Astrocyte (in vitro differentiated cells and primary cell): ENCODE results near the gene OVCA2.

Experiments used
- CTCF ChIP-seq: IDR thresholded peaks from 2 replicates; pipeline ENCODE4 v1.5.1; 2011; ENCODE audit warnings: low read depth, mild to moderate bottlenecking, inconsistent platforms, low read length, moderate library complexity; ENCODE audit not compliant: insufficient read depth
- EZH2 ChIP-seq: IDR thresholded peaks from 2 replicates; pipeline ENCODE4 v1.6.1; 2012; ENCODE audit warnings: mild to moderate bottlenecking, low read length, inconsistent platforms; ENCODE audit not compliant: insufficient read depth

GRCh38 chr17:2061441-2061958, 19.7 kb downstream of the OVCA2 start:
- TF ChIP-seq CTCF = no peak
- no peak for TF ChIP-seq EZH2
